GM18951 (cell line): ENCODE measurements around the gene ARMC7.

Experiments
- POLR2A ChIP-seq: IDR thresholded peaks from 4 replicates; pipeline ENCODE4 v1.6.1; 2011; ENCODE audit warnings: mild to moderate bottlenecking; ENCODE audit not compliant: insufficient read length, insufficient read depth; ENCODE audit errors: extremely low read depth
- in situ Hi-C: fragments of 300-500 bp; cut with MboI; formaldehyde crosslinking; loops from one replicate; pipeline ENCODE4 v1.12.0; 2022; ENCODE audit warnings: low sequenced_read_pairs, mixed read lengths, inconsistent platforms; ENCODE audit not compliant: unreplicated experiment

ARMC7 gene

DNA sequence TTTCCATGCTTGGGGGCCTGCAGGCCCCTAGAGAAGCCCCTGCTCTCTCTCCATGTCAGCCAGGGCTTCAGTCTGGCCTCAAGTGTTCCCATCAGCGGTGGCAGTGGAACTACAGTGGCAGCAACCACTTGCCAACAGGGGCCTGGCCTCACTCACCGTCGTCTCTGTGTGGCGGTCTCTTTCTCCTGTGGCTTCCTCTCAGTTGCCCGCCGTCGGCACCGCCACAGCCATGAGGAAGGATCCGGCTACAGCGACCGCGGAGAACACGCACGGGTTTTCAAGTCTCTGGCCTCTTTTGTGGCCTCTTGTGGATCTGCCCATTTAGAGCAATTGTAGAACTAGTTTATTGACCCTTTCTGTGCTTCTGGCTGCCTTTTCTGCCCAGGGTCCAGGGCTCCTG is 8.5 kb downstream of the ARMC7 start:
- no peak for TF ChIP-seq POLR2A
- in situ Hi-C loops: no loop called here

DNA sequence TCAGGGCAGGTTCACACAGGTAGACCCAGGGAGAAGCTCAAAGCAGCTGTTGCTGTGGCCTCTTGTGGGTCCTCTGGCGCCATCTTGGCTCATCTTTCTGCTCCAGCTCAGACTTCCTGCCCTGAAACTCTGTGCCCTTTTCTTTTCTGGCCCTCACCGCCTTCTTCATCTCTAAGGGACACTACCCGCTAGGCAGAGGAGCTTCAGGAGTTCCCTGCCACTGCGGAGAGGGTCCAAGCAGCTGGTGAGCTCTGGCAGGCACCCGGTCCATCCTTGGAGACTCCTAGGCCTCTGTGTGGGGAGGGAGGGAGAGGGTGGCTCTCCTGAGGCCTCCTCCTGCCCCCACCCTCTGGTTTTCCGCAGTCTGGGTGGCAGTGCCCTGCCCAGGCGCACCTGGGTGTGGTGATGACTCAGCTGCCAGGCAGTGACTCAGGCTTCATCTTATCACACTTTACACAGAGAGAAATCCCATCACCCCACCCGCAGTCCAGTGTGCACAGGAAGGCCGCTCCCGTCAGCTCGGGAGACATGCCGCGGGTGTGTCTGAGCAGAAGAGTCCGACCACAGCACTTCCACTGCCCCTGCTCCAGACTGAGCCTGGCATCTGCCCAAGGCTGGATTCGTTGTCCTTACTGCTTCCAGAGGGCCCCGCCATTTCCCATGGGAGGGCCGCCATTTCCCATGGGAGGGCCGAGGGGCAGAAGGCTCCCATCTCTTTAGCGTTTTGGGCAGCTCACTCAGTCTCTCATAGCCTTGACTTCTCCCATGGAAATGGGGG is 14.5 kb downstream of the ARMC7 start:
- in situ Hi-C loops: no loop called here
- no peak for TF ChIP-seq POLR2A

GRCh38 chr17:75124819-75125162 is 15.0 kb downstream of the ARMC7 start:
- in situ Hi-C loops: loop anchor here (25.0 kb wide), 1 partner anchor 1813 kb away; no protein-coding TSS in a partner anchor
- TF ChIP-seq POLR2A: no peak

DNA sequence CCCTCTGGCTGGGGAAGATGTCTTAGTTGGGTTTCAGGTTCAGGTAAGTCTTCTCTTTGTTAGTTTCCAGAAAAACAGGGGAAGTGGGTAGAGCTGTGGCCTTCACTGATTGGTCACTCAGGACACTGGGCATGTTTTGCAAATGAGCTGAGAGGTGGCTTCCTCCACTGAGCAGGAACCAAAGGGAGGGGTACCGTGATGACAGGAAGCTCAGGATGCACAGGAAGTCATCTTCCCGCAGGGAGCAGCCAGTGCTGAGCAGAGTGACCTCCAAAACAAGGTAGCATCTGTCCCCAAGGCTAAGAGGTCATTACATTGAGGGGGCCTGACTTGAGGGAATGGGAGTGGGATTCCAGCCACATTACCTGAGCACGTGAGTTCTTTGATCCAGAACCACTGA is 16.2 kb downstream of the ARMC7 start:
- in situ Hi-C loops: loop anchor here (25.0 kb wide), 1 partner anchor 1811 kb away; no protein-coding TSS in a partner anchor
- peak; percentile 28 for TF ChIP-seq POLR2A

- in situ Hi-C loops: loop anchor here (25.0 kb wide), 1 partner anchor 1810 kb away; no protein-coding TSS in a partner anchor
- TF ChIP-seq POLR2A: no peak
Observed at GRCh38 chr17:75126954-75127353, 17.2 kb downstream of the ARMC7 start.

DNA sequence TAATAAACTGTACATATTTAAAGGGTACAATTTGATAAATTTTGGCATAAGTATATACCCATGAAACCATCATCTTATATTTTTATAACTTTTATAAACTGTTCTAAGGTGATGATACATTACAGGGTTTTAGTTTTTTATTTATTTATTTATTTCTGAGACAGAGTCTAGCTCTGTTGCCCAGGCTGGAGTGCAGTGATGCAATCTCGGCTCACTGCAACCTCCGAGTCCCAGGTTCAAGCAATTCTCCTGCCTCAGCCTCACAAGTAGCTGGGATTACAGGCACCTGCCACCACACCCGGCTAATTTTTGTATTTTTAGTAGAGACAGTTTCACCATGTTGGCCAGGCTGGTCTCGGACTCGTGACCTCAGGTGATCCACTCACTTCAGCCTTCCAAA is 18.2 kb downstream of the ARMC7 start:
- in situ Hi-C loops: loop anchor here (25.0 kb wide), 1 partner anchor 1809 kb away; no protein-coding TSS in a partner anchor

GRCh38 chr17:75128694-75129505 is 19.1 kb downstream of the ARMC7 start:
- in situ Hi-C loops: loop anchor here (25.0 kb wide), 1 partner anchor 1808 kb away; no protein-coding TSS in a partner anchor
- TF ChIP-seq POLR2A: no peak

- TF ChIP-seq POLR2A: no peak
- in situ Hi-C loops: loop anchor here (25.0 kb wide), 1 partner anchor 1808 kb away; no protein-coding TSS in a partner anchor
Observed at GRCh38 chr17:75129576-75129975, 19.8 kb downstream of the ARMC7 start.

DNA sequence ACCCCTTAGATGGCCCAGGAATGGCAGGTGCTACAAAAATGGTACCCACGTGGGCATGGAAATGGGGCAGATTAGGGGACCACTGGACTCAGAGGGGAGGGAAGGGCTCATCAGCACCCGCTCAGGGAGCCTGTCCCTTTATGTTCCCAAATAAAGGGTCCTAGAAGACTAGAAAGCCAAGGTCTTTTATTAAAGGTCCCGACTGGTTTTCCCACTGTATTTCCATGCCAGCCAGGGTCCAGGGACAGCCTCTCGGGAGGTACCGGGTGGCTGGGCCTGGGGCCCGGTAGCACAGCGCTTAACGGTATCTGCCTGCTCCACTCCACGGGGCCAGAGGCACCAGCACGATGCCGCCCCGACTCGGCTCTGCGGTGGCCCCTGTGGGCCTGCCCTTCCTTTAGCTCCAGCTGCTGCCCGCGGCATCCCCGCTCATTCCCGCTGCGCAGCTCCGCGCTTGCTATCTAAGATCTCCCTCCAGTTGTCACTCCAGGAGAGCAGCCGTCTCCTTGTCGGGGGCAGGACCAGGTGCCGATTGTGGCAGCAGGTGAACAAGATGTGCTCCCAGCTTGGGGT is 20.4 kb downstream of the ARMC7 start:
- peak; percentile 10 for TF ChIP-seq POLR2A
- in situ Hi-C loops: loop anchor here (25.0 kb wide), 1 partner anchor 1807 kb away; no protein-coding TSS in a partner anchor

- in situ Hi-C loops: loop anchor here (25.0 kb wide), 1 partner anchor 1807 kb away; no protein-coding TSS in a partner anchor
- no peak for TF ChIP-seq POLR2A
Observed at GRCh38 chr17:75130632-75131277, 21.0 kb downstream of the ARMC7 start.

- in situ Hi-C loops: loop anchor here (25.0 kb wide), 1 partner anchor 1806 kb away; no protein-coding TSS in a partner anchor
- TF ChIP-seq POLR2A: peak; percentile 97
Observed at GRCh38 chr17:75131278-75132017, 21.7 kb downstream of the ARMC7 start, which contains the start of gene NT5C. NT5C (minus strand) TSS chr17:75131742; CDS start chr17:75131707, 35 bp downstream.

DNA sequence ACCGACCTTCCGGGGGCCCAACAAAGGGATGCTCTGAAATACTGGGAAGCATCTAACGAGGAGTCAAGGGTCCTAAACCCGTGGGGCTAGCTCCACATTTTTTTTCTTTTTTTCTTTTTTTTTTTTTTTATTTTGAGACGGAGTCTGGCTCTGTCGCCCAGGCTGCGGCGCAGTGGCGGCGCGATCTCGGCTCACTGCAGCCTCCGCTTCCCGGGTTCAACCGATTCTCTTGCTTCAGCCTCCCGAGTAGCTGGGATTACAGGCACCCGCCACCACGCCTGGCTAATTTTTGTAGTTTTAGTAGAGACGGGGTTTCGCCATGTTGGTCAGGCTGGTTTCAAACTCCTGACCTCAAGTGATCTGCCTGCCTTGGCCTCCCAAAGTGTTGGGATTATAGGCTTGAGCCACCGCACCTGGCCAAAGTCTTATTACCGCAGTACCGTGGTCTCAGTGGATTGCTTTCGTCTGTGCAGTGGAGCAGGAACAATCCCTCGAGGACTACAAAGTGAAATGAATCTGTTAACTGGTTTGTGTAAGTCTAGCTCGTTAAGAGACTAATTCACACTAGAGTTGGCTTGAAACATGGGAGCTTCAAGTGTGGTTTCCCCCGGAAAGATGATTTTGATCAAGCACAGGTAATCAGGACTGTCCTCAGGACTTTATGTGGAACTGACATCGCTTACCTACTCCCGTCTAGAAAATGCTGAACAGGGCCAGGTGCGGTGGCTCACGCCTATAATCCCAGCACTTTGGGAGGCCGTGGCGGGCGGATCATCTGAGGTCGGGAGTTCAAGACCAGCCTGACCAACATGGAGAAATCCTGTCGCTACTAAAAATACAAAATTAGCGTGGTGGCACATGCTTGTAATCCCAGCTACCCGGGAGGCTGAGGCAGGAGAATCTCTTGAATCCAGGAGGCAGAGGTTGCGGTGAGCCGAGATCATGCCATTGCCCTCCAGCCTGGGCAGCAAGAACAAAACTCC is 22.5 kb downstream of the ARMC7 start:
- in situ Hi-C loops: loop anchor here (25.0 kb wide), 1 partner anchor 1805 kb away; no protein-coding TSS in a partner anchor
